Esophagus squamous epithelium (tissue), 4 donors: ENCODE data around the gene ISL2.

ENCODE experiments used
- POLR2A ChIP-seq, 4 donors: fragments of 450-650 bp; IDR thresholded peaks; one replicate each; pipeline ENCODE4 v1.6.1; 2017; ENCODE audit warnings: antibody characterized with exemption in 4 of 4, mild to moderate bottlenecking in 4 of 4, moderate library complexity in 3 of 4
- TF ChIP-seq, protein P1 (sequence below), 6 experiments: fragments of 450-650 bp in 4 of 6; fragments of 200-600 bp in 2 of 6; sonication (generic) in 2 of 6; IDR thresholded peaks; one replicate each; pipeline ENCODE4 v1.5.1; 2016 to 2019; ENCODE audit warnings: antibody characterized with exemption in 6 of 6, mild to moderate bottlenecking in 4 of 6, moderate library complexity in 4 of 6

GRCh38 chr15:76353903-76354302 lies 17.3 kb downstream of the ISL2 start:
- TF ChIP-seq, protein P1, sequence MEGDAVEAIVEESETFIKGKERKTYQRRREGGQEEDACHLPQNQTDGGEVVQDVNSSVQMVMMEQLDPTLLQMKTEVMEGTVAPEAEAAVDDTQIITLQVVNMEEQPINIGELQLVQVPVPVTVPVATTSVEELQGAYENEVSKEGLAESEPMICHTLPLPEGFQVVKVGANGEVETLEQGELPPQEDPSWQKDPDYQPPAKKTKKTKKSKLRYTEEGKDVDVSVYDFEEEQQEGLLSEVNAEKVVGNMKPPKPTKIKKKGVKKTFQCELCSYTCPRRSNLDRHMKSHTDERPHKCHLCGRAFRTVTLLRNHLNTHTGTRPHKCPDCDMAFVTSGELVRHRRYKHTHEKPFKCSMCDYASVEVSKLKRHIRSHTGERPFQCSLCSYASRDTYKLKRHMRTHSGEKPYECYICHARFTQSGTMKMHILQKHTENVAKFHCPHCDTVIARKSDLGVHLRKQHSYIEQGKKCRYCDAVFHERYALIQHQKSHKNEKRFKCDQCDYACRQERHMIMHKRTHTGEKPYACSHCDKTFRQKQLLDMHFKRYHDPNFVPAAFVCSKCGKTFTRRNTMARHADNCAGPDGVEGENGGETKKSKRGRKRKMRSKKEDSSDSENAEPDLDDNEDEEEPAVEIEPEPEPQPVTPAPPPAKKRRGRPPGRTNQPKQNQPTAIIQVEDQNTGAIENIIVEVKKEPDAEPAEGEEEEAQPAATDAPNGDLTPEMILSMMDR (IDR thresholded peaks at IDR 0.05), result no peak
- TF ChIP-seq POLR2A (IDR thresholded peaks at IDR 0.05), result no peak
